CD4-positive, CD25-positive, alpha-beta regulatory T cell (primary cell): Measurements from ENCODE around the gene GJD4. TPM values are rescaled to one million over a fixed set of nuclear protein-coding genes. Genes with fewer than 3 reads are reported as not detected.

Experiments used
- ATAC-seq, 2 donors: fragments of 150-1000 bp; cut with Tn5 transposase; one replicate each; pipeline ENCODE4 v1.10.0; 2021; ENCODE audit warnings: low read depth in 2 of 2, moderate number of reproducible peaks in 2 of 2, moderate library complexity in 1 of 2
- DNase-seq, 3 donors: peaks; one replicate each; pipeline versions ENCODE4 v3.0.0 to v3.0.0-alpha.2; 2012 to 2022; ENCODE audit warnings: mixed read lengths in 1 of 3
- H3K27ac ChIP-seq: one replicate; pipeline ENCODE4 v1.7.0; 2013; ENCODE audit warnings: mild to moderate bottlenecking, low read length; ENCODE audit not compliant: insufficient read depth, poor library complexity, severe bottlenecking
- H3K27me3 ChIP-seq: one replicate; pipeline ENCODE4 v1.7.0; 2013; ENCODE audit warnings: low read length; ENCODE audit not compliant: control insufficient read depth, insufficient read depth
- H3K36me3 ChIP-seq: one replicate; pipeline ENCODE4 v1.7.0; 2013; ENCODE audit warnings: mild to moderate bottlenecking, low read length, moderate library complexity; ENCODE audit not compliant: control insufficient read depth, insufficient read depth
- H3K4me1 ChIP-seq: 2 replicates; pipeline ENCODE4 v1.7.0; 2013; ENCODE audit warnings: mild to moderate bottlenecking, low read length; ENCODE audit not compliant: insufficient read depth, control insufficient read depth, poor library complexity, severe bottlenecking
- H3K4me3 ChIP-seq: one replicate; pipeline ENCODE4 v1.7.0; 2013; ENCODE audit warnings: low read depth, mild to moderate bottlenecking, low read length, moderate library complexity
- H3K9me3 ChIP-seq, 2 experiments: 1 replicate in 1 of 2; 2 replicates in 1 of 2; pipeline ENCODE4 v1.7.0; 2013; ENCODE audit warnings: low read length in 2 of 2, mild to moderate bottlenecking in 1 of 2, moderate library complexity in 1 of 2; ENCODE audit not compliant: control insufficient read depth in 2 of 2
- H3K27ac Mint-ChIP-seq, 3 donors: one replicate each; pipeline ENCODE4 v1.8.0; 2020 to 2022; ENCODE audit warnings: mild to moderate bottlenecking in 3 of 3, mixed read lengths in 3 of 3, moderate library complexity in 2 of 3
- H3K27me3 Mint-ChIP-seq: one replicate; pipeline ENCODE4 v1.8.0; 2022; ENCODE audit warnings: mild to moderate bottlenecking, mixed read lengths
- H3K36me3 Mint-ChIP-seq: one replicate; pipeline ENCODE4 v1.8.0; 2020; ENCODE audit warnings: mixed read lengths
- H3K4me1 Mint-ChIP-seq, 4 donors: one replicate each; pipeline ENCODE4 v1.8.0; 2020 to 2022; ENCODE audit warnings: mixed read lengths in 4 of 4, mild to moderate bottlenecking in 1 of 4
- H3K4me3 Mint-ChIP-seq, 4 donors: one replicate each; pipeline ENCODE4 v1.8.0; 2020 to 2022; ENCODE audit warnings: mild to moderate bottlenecking in 4 of 4, mixed read lengths in 4 of 4, moderate library complexity in 3 of 4
- H3K9me3 Mint-ChIP-seq, 7 donors: one replicate each; pipeline ENCODE4 v1.8.0; 2020 to 2022; ENCODE audit warnings: mixed read lengths in 7 of 7, mild to moderate bottlenecking in 3 of 7, moderate library complexity in 2 of 7
- polyA plus RNA-seq, 4 donors: library from polyadenylated mRNA; unstranded; fragments of 300-500 nt; fragmentation: Illumina TruSeq; gene quantifications; one replicate each; pipeline ENCODE4 v1.2.3, GENCODE V29; 2021
- total RNA-seq: library from RNA; stranded (reverse); gene quantifications from one replicate; pipeline ENCODE4 v1.2.3, GENCODE V29; 2022

The GJD4 gene
- total and polyA plus RNA-seq, 5 donors from 2014 or later, result not detected

DNA sequence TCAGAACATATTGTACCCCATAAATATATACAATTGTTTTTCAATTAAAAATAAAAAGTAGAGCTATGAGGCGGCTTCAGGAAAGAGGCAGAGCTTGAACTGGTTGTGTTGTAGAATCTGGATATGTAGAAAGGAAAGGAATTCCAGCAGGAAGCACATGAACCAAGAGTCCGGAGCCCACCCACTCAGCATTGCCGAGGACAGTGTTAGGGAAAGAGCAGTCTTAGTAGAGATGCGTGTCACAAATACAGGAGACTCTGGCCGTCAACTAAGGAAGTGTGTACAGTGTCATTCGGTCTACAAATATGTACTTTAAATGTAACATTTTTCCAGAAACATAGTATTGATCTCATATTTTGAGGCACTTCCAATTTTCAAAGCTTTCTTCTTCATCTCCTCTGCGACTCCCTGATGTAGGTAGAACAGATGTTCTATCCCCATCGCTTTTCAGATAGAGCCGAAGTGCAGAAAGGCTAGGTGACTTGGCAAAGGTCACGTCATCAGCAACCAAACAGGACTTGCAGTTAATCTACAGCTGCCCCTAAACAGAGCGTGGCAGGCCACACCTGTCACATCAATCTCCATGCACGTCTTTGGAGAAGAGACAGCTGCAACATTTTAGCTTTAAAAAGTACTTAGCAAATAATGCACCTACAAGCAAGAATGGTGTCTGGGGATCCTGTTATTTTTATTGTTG, 25.3 kb upstream of the GJD4 start:
- Histone ChIP-seq H3K9me3 (no peaks in the 10 kb centered on the region), H3K27ac (no peak overlapping the region), H3K4me1 (no peaks in the 10 kb centered on the region), H3K4me3 (no peak overlapping the region), H3K27me3 (no peaks in the 10 kb centered on the region), H3K36me3 (no peaks in the 10 kb centered on the region)
- DNase-seq (no peak), ATAC-seq (no peak)
- Mint-ChIP-seq H3K27me3 (no peaks in the 10 kb centered on the region), H3K36me3 (peaks cover 6% of the 10 kb centered on the region), H3K4me1 (no peaks in the 10 kb centered on the region), H3K27ac (no peak overlapping the region), H3K4me3 (no peak overlapping the region), H3K9me3 (peaks cover 0 to 7% (median 0%) of the 10 kb centered on the region in 7 donors)

DNA sequence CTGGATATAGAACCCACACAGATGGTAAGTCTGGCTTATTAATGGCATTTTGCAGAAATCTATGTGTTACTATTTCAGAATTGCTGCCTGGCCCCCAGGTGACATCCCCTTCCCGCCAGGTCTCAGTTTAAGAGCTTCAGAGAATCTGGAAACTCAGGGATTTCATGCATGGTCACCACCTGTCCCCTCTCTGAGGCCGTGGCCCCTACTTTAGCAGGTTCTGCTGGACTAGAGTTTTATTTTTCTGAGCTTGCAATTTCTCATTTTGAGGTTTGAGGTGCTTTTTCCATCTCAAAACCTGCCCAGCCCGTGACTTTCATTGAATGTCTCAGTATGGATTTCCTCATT, 24.7 kb upstream of the GJD4 start:
- no peak overlapping the region for H3K4me3 Mint-ChIP-seq
- DNase-seq, result no peak
- H3K4me1 Mint-ChIP-seq, result no peaks in the 10 kb centered on the region
- no peaks in the 10 kb centered on the region for H3K27me3 Mint-ChIP-seq
- H3K27ac Mint-ChIP-seq, result no peak overlapping the region
- H3K4me3 ChIP-seq, result no peak overlapping the region
- ATAC-seq, result no peak
- no peaks in the 10 kb centered on the region for H3K27me3 ChIP-seq
- no peaks in the 10 kb centered on the region for H3K36me3 ChIP-seq
- no peaks in the 10 kb centered on the region for H3K9me3 ChIP-seq
- no peak overlapping the region for H3K27ac ChIP-seq
- H3K9me3 Mint-ChIP-seq, result peaks cover 0 to 6% (median 0%) of the 10 kb centered on the region in 7 donors
- H3K4me1 ChIP-seq, result no peaks in the 10 kb centered on the region
- H3K36me3 Mint-ChIP-seq, result peaks cover 3% of the 10 kb centered on the region

DNA sequence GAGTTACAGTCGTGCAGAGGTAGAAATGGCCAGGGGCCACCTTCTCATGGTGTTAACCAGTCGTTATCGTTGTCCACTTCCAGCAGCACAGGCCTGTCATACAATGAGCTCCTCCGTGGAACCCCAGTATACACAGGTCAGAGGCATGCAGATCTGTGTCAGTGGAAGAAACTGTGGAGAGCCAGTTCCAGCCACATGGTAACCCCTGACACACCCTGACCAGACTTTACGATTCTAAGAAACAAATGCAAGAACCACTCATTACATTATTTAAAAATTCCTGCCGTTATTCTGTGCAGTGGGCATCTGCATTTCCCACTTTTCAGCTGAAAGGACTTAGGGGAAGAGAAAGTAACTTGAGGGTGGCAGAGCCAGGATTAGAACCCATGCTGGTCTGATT, 23.5 kb upstream of the GJD4 start:
- Mint-ChIP-seq H3K4me1 (no peaks in the 10 kb centered on the region), H3K27ac (no peak overlapping the region), H3K27me3 (no peaks in the 10 kb centered on the region), H3K36me3 (no peaks in the 10 kb centered on the region), H3K4me3 (no peak overlapping the region), H3K9me3 (peaks cover 0 to 5% (median 0%) of the 10 kb centered on the region in 7 donors)
- DNase-seq, result no peak
- Histone ChIP-seq H3K27ac (no peak overlapping the region), H3K36me3 (no peaks in the 10 kb centered on the region), H3K4me1 (no peaks in the 10 kb centered on the region), H3K4me3 (no peak overlapping the region), H3K9me3 (no peaks in the 10 kb centered on the region), H3K27me3 (no peaks in the 10 kb centered on the region)
- ATAC-seq, result no peak

DNA sequence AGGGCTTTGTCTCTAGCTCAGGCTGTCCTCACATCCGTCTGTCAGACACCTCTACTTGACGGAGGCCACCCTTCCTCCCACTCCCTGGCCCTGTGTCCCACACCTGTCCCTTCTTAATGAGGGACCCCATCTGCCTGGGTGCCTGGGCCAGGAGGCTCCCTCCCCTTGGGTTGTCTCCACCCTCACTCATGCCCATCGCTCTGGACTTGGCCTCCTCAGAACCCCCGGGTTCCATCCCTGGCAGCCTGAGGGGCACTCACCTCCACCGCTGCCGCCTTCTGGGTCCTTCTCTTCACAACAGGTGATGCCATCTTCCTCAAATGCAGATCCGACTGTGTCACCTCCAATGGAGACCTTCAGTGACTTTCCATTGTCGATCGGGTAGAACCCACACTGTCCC, 20.2 kb upstream of the GJD4 start:
- Histone ChIP-seq H3K9me3 (no peaks in the 10 kb centered on the region), H3K27me3 (no peaks in the 10 kb centered on the region), H3K4me1 (no peaks in the 10 kb centered on the region), H3K4me3 (no peak overlapping the region), H3K36me3 (no peaks in the 10 kb centered on the region), H3K27ac (no peak overlapping the region)
- Mint-ChIP-seq H3K27ac (no peak overlapping the region), H3K4me3 (no peak overlapping the region), H3K36me3 (no peaks in the 10 kb centered on the region), H3K9me3 (peaks cover 0 to 1% (median 0%) of the 10 kb centered on the region in 7 donors), H3K4me1 (no peaks in the 10 kb centered on the region), H3K27me3 (peaks cover 8% of the 10 kb centered on the region)
- ATAC-seq, result no peak
- DNase-seq, result no peak

DNA sequence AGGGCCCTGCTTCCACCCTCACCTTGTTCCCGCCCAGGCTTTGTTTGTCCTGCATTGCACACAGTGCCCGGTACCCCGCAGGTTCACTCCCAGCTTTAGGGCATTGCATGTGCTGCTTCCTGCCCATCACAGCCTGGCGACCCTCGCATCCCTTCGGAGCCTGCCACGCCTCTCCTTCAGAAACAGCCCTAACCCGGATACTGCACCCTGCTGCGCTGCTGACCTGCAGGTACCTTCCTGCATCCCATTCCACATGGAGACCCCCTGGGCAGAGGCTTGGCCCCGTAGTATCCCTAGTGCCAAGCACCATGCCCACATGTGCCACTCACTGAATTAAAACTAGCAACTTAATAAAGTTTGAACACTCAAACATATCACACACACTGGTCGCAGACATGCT, 19.8 kb upstream of the GJD4 start:
- no peak overlapping the region for H3K4me3 Mint-ChIP-seq
- Histone ChIP-seq H3K27ac (no peak overlapping the region), H3K4me3 (no peak overlapping the region), H3K36me3 (no peaks in the 10 kb centered on the region), H3K4me1 (no peaks in the 10 kb centered on the region), H3K9me3 (no peaks in the 10 kb centered on the region), H3K27me3 (no peaks in the 10 kb centered on the region)
- H3K4me1 Mint-ChIP-seq, result no peaks in the 10 kb centered on the region
- no peaks in the 10 kb centered on the region for H3K36me3 Mint-ChIP-seq
- peak overlapping the region in 1 of 3 donors; percentile 5 for H3K27ac Mint-ChIP-seq
- peaks cover 8% of the 10 kb centered on the region for H3K27me3 Mint-ChIP-seq
- ATAC-seq, result no peak
- peaks cover 0 to 1% (median 0%) of the 10 kb centered on the region in 7 donors for H3K9me3 Mint-ChIP-seq
- DNase-seq, result no peak

DNA sequence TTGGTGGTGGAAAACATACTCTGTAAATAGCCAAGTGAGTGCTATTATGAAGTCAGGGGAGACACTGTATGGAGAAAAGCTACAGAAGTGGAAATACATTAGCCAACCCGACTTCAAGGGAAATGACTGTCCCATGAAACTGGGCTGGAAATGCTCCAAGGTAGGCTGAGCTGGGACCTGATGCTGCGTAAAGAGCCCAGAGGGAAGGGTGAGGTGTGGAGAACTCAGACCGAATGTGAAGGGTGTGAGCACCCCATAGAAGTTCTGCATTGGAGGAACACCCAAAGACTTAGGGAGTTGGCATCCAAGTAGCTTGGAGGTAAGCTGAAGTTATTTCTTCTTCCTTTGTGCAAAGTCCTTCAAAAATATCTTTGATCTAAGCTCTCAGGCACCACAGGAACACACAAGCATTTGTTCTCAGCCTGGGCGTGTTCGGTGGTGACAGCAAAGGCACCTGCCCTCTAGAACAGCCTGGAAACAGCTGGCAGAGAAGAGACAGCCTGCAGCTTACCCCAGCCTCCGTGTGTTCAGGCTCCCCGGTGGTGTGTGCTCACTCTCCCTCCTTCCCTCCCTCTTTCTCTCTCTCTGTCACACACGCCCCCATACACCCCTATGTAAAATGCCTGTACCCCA, 19.1 kb upstream of the GJD4 start:
- Mint-ChIP-seq H3K4me1 (no peaks in the 10 kb centered on the region), H3K36me3 (no peaks in the 10 kb centered on the region), H3K4me3 (no peak overlapping the region), H3K9me3 (peaks cover 0 to 4% (median 1%) of the 10 kb centered on the region in 7 donors), H3K27ac (peak overlapping the region in 1 of 3 donors; percentile 5), H3K27me3 (peaks cover 8% of the 10 kb centered on the region)
- H3K27ac ChIP-seq, result no peak overlapping the region
- peaks cover 0 to 2% of the 10 kb centered on the region in 2 experiments for H3K9me3 ChIP-seq
- no peak overlapping the region for H3K4me3 ChIP-seq
- no peaks in the 10 kb centered on the region for H3K27me3 ChIP-seq
- no peaks in the 10 kb centered on the region for H3K4me1 ChIP-seq
- ATAC-seq (no peak), DNase-seq (peak in 1 of 3 donors; percentile 11)
- H3K36me3 ChIP-seq, result no peaks in the 10 kb centered on the region

DNA sequence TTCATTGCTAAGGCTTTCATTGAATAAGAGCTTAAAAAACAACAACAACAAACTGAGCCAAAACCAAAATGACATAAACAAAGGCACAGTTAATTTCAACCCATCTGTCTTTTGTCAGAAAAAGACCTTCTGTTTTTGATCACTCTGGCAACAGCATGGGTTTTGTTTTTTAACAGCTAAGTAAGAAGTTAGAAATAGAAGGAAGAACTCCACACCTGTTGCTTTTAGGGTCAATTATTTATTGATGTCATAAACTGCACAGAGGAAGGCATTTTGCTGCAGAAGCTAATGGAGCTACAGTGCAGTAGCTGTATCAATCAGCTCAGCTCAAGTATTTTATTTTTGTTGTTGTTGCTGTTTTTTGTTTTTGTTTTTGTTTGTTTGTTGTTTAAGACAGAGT, 16.3 kb upstream of the GJD4 start:
- Mint-ChIP-seq H3K4me1 (no peaks in the 10 kb centered on the region), H3K4me3 (no peak overlapping the region), H3K36me3 (no peaks in the 10 kb centered on the region), H3K27me3 (peaks cover 8% of the 10 kb centered on the region), H3K27ac (no peak overlapping the region), H3K9me3 (peaks cover 0 to 14% (median 5%) of the 10 kb centered on the region in 7 donors)
- DNase-seq (no peak), ATAC-seq (no peak)
- Histone ChIP-seq H3K9me3 (peaks cover 0 to 2% of the 10 kb centered on the region in 2 experiments), H3K36me3 (no peaks in the 10 kb centered on the region), H3K4me1 (no peaks in the 10 kb centered on the region), H3K27ac (no peak overlapping the region), H3K27me3 (no peaks in the 10 kb centered on the region), H3K4me3 (no peak overlapping the region)

DNA sequence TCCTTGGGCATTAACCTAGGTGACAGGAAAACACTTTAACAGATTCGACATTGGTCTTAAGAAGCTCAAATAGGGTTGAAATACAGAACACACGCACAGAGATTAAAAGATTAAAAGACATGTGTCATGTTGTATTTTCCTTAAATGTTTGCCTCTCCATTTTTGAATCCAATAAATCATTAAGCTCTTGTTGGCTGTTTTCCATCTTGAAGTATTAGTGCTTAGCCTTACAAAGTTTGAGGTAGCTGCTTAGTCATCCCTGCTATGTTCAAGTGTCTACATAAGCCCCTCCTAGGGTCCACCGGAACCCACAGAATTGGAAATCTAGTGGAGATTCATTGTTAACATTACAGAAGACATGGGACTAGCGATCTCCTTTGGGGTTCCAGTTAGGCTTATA, 12.7 kb upstream of the GJD4 start:
- DNase-seq (no peak), ATAC-seq (no peak)
- no peak overlapping the region for H3K27ac Mint-ChIP-seq
- H3K9me3 ChIP-seq, result peaks cover 0 to 2% of the 10 kb centered on the region in 2 experiments
- H3K36me3 ChIP-seq, result no peaks in the 10 kb centered on the region
- H3K4me3 Mint-ChIP-seq, result no peak overlapping the region
- no peak overlapping the region for H3K27ac ChIP-seq
- H3K27me3 Mint-ChIP-seq, result peaks cover 4% of the 10 kb centered on the region
- H3K4me3 ChIP-seq, result no peak overlapping the region
- H3K4me1 ChIP-seq, result no peaks in the 10 kb centered on the region
- no peaks in the 10 kb centered on the region for H3K27me3 ChIP-seq
- peaks cover 0 to 14% (median 6%) of the 10 kb centered on the region in 7 donors for H3K9me3 Mint-ChIP-seq
- no peaks in the 10 kb centered on the region for H3K36me3 Mint-ChIP-seq
- no peaks in the 10 kb centered on the region for H3K4me1 Mint-ChIP-seq
